ENCODE data around the gene MDM1. TPM values are rescaled to one million over a fixed set of nuclear protein-coding genes. Genes with fewer than 3 reads are reported as not detected.

Gene MDM1
- polyA plus RNA-seq, 3 donors: 6.7 to 10.9 (median 10.3) TPM

- Histone ChIP-seq H3K27ac (ENCODE audit: low read depth in 1 of 2, low read length in 2 of 2) (no peak overlapping the region), H4K20me1 (ENCODE audit: insufficient read depth, low read length) (no peaks in the 10 kb centered on the region), H3K4me3 (replicated peaks in 1 of 3; ENCODE audit: low read depth in 2 of 3, low read length in 3 of 3) (no peak overlapping the region), H3K36me3 (replicated peaks in 1 of 2; ENCODE audit: control insufficient read depth in 1 of 2, insufficient read depth in 2 of 2, low read length in 2 of 2) (peaks cover 27 to 74% of the 10 kb centered on the region in 2 donors), H3K79me2 (ENCODE audit: insufficient read depth, low read length) (no peaks in the 10 kb centered on the region), H2AFZ (ENCODE audit: insufficient read depth, low read depth, low read length, poor library complexity, severe bottlenecking) (no peak overlapping the region), H3K9me3 (replicated peaks in 1 of 2; ENCODE audit: control insufficient read depth in 1 of 2, insufficient read depth in 1 of 2, low read length in 2 of 2) (no peaks in the 10 kb centered on the region), H3K27me3 (ENCODE audit: control insufficient read depth in 2 of 2, insufficient read depth in 2 of 2, low read length in 2 of 2) (no peaks in the 10 kb centered on the region), H3K4me2 (replicated peaks; ENCODE audit: extremely low read depth, low read length, poor library complexity, severe bottlenecking) (no peak overlapping the region), H3K9ac (ENCODE audit: insufficient read depth, low read length, poor library complexity, severe bottlenecking) (no peak overlapping the region), H3K4me1 (ENCODE audit: control insufficient read depth in 1 of 2, insufficient read depth in 2 of 2, low read length in 2 of 2) (no peaks in the 10 kb centered on the region)
- 42% methylated on average over 3 of the region's 6 CpGs for WGBS (ENCODE audit: insufficient coverage)
- Mint-ChIP-seq H3K27me3 (ENCODE audit: low read depth in 3 of 3) (peaks cover 0 to 4% (median 0%) of the 10 kb centered on the region in 3 donors), H3K9me3 (peaks cover 0 to 6% (median 0%) of the 10 kb centered on the region in 7 donors), H3K27ac (peak overlapping the region in 1 of 7 donors; percentile 15), H3K4me1 (peaks cover 2% of the 10 kb centered on the region), H3K36me3 (peaks cover 69 to 79% of the 10 kb centered on the region in 2 donors), H3K4me3 (no peak overlapping the region)
- intact Hi-C loops (cut with micrococcal nuclease): no loop called here
- TF ChIP-seq CTCF (IDR thresholded peaks at IDR 0.05): no peak
- DNase-seq: no peak
Measured at GRCh38 chr12:68303850-68304249, 28.3 kb downstream of the MDM1 start.

GRCh38 chr12:68297929-68298328 is 34.2 kb downstream of the MDM1 start:
- DNase-seq: no peak
- Mint-ChIP-seq H3K36me3 (peaks cover 62 to 75% of the 10 kb centered on the region in 2 donors), H3K4me1 (no peaks in the 10 kb centered on the region), H3K9me3 (peaks cover 0 to 6% (median 0%) of the 10 kb centered on the region in 7 donors), H3K4me3 (no peak overlapping the region), H3K27me3 (ENCODE audit: low read depth in 3 of 3) (no peaks in the 10 kb centered on the region), H3K27ac (peak overlapping the region in 1 of 7 donors; percentile 26)
- Histone ChIP-seq H3K9me3 (replicated peaks in 1 of 2; ENCODE audit: control insufficient read depth in 1 of 2, insufficient read depth in 1 of 2, low read length in 2 of 2) (no peaks in the 10 kb centered on the region), H3K4me1 (ENCODE audit: control insufficient read depth in 1 of 2, insufficient read depth in 2 of 2, low read length in 2 of 2) (no peaks in the 10 kb centered on the region), H3K4me3 (replicated peaks in 1 of 3; ENCODE audit: low read depth in 2 of 3, low read length in 3 of 3) (no peak overlapping the region), H3K9ac (ENCODE audit: insufficient read depth, low read length, poor library complexity, severe bottlenecking) (no peak overlapping the region), H2AFZ (ENCODE audit: insufficient read depth, low read depth, low read length, poor library complexity, severe bottlenecking) (no peak overlapping the region), H4K20me1 (ENCODE audit: insufficient read depth, low read length) (no peaks in the 10 kb centered on the region), H3K79me2 (ENCODE audit: insufficient read depth, low read length) (no peaks in the 10 kb centered on the region), H3K36me3 (replicated peaks in 1 of 2; ENCODE audit: control insufficient read depth in 1 of 2, insufficient read depth in 2 of 2, low read length in 2 of 2) (peaks cover 45 to 94% of the 10 kb centered on the region in 2 donors), H3K4me2 (replicated peaks; ENCODE audit: extremely low read depth, low read length, poor library complexity, severe bottlenecking) (no peak overlapping the region), H3K27me3 (ENCODE audit: control insufficient read depth in 2 of 2, insufficient read depth in 2 of 2, low read length in 2 of 2) (no peaks in the 10 kb centered on the region), H3K27ac (ENCODE audit: low read depth in 1 of 2, low read length in 2 of 2) (no peak overlapping the region)
- 96% methylated on average over 4 of the region's 4 CpGs for WGBS (ENCODE audit: insufficient coverage)
- intact Hi-C loops (cut with micrococcal nuclease): no loop called here
- TF ChIP-seq CTCF (IDR thresholded peaks at IDR 0.05): no peak

Measured in CD14-positive monocyte (primary cell).